CD4-positive, alpha-beta T cell (primary cell): ENCODE results near the gene ARRDC1. TPM values are rescaled to one million over a fixed set of nuclear protein-coding genes. Genes with fewer than 3 reads are reported as not detected.
A peak's percentile ranks its signal among the peaks of the same experiment; 100 is the strongest.

Experiments
- ATAC-seq: fragments of 200-7000 bp; cut with Tn5 transposase; one replicate; pipeline ENCODE4 v1.10.0; 2022; ENCODE audit warnings: mild to moderate bottlenecking; ENCODE audit not compliant: poor library complexity
- CTCF ChIA-PET: fragments of 350-600 bp; sonication (Branson Sonifier 250); formaldehyde crosslinking; loops from one replicate; lab custom pipeline; 2021; ENCODE audit warnings: antibody characterized with exemption, inconsistent platforms; lab: Charles Lee
- POLR2A ChIA-PET: fragments of 350-600 bp; sonication (Branson Sonifier 250); formaldehyde crosslinking; loops from one replicate; lab custom pipeline; 2021; ENCODE audit warnings: antibody characterized with exemption, inconsistent platforms; lab: Charles Lee
- DNase-seq, 14 experiments: peaks; one replicate each; pipeline ENCODE4 v3.0.0-alpha.2; 2013 to 2020; ENCODE audit warnings: mixed read lengths in 2 of 14
- H3K27ac ChIP-seq, 2 donors: one replicate each; pipeline versions ENCODE4 v1.5.1 to v1.7.0; 2013; ENCODE audit warnings: low read length in 2 of 2, low read depth in 1 of 2, mild to moderate bottlenecking in 1 of 2
- H3K27me3 ChIP-seq, 2 experiments: 1 replicate in 1 of 2; 2 replicates in 1 of 2; pipeline versions ENCODE4 v1.6.1 to v1.7.0; 2013; ENCODE audit warnings: low read length in 2 of 2, control low read depth in 1 of 2, mild to moderate bottlenecking in 1 of 2, moderate library complexity in 1 of 2; ENCODE audit not compliant: insufficient read depth in 2 of 2, control insufficient read depth in 1 of 2
- H3K36me3 ChIP-seq: one replicate; pipeline ENCODE4 v1.6.1; 2013; ENCODE audit warnings: low read length, control low read depth; ENCODE audit not compliant: insufficient read depth
- H3K4me1 ChIP-seq: one replicate; pipeline ENCODE4 v1.6.1; 2013; ENCODE audit warnings: low read length, control low read depth; ENCODE audit not compliant: insufficient read depth
- H3K4me3 ChIP-seq: one replicate; pipeline ENCODE4 v1.5.1; 2013; ENCODE audit warnings: mild to moderate bottlenecking, low read length, moderate library complexity
- H3K9me3 ChIP-seq, 2 experiments: 1 replicate in 1 of 2; 2 replicates in 1 of 2; pipeline versions ENCODE4 v1.6.1 to v1.7.0; 2013; ENCODE audit warnings: low read length in 2 of 2, mild to moderate bottlenecking in 2 of 2, control low read depth in 1 of 2, moderate library complexity in 1 of 2; ENCODE audit not compliant: control insufficient read depth in 1 of 2, insufficient read depth in 1 of 2
- H3K27ac Mint-ChIP-seq: one replicate; pipeline ENCODE4 v1.8.0; 2020; ENCODE audit warnings: mixed read lengths
- H3K27me3 Mint-ChIP-seq: one replicate; pipeline ENCODE4 v1.8.0; 2021; ENCODE audit warnings: mixed read lengths
- H3K36me3 Mint-ChIP-seq: one replicate; pipeline ENCODE4 v1.8.0; 2021; ENCODE audit warnings: low read depth, mixed read lengths
- H3K4me1 Mint-ChIP-seq: one replicate; pipeline ENCODE4 v1.8.0; 2021; ENCODE audit warnings: low read depth, mixed read lengths
- H3K4me3 Mint-ChIP-seq: one replicate; pipeline ENCODE4 v1.8.0; 2020; ENCODE audit warnings: mild to moderate bottlenecking, mixed read lengths
- H3K9me3 Mint-ChIP-seq: one replicate; pipeline ENCODE4 v1.8.0; 2020; ENCODE audit warnings: mixed read lengths
- intact Hi-C, 2 experiments: fragments of 100-400 bp; cut with DNase I in 1 of 2; cut with micrococcal nuclease in 1 of 2; formaldehyde crosslinking; loops; one replicate each; pipeline versions ENCODE4 v1.15.1 to v1.9.0; 2023 to 2025; cut with DNase I, micrococcal nuclease
- total RNA-seq, 174 experiments: library from RNA in 2 of 174; stranded (reverse) in 2 of 174; gene quantifications; one replicate each; pipeline ENCODE4 v1.2.3 and lab custom pipeline; 2021 to 2026
- TF ChIP-seq, protein P1 (sequence below): fragments of 200-600 bp; IDR thresholded peaks from one replicate; pipeline ENCODE4 v1.8.0; 2022; ENCODE audit warnings: antibody characterized with exemption, mild to moderate bottlenecking

ARRDC1 gene
- total RNA-seq, 2 experiments from 2014 or later, result 45.5 to 50.7 TPM

DNA sequence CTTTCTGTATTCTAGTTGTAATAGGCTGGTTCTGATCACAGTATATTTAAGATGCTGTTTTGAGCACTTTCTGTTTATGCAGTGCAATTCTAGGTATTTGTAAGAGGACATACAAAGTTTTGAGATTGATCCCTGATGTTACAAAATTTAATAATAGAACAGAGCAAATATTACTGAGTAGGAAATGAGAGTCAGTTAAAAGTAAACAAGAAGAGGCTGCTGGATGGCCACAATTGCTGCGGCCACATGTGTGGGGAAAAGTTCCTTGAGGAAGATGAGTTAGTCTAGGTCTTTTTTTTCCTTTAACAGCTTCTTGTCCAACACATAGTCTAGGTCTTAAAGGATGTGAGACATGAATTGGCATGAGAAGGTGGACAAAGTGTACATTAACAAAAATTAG lies 24.6 kb downstream of the ARRDC1 start:
- H3K4me1 ChIP-seq, result peaks cover 75% of the 10 kb centered on the region
- H3K4me3 ChIP-seq, result no peak overlapping the region
- H3K4me3 Mint-ChIP-seq, result peak overlapping the region; percentile 40
- peaks cover 4% of the 10 kb centered on the region for H3K36me3 Mint-ChIP-seq
- no peak for DNase-seq
- ChIA-PET POLR2A (no interaction called here), CTCF (no interaction called here)
- H3K27ac ChIP-seq, result no peak overlapping the region
- H3K9me3 Mint-ChIP-seq, result no peaks in the 10 kb centered on the region
- peaks cover 4% of the 10 kb centered on the region for H3K36me3 ChIP-seq
- no peaks in the 10 kb centered on the region for H3K9me3 ChIP-seq
- no peaks in the 10 kb centered on the region for H3K27me3 Mint-ChIP-seq
- H3K4me1 Mint-ChIP-seq, result peaks cover 72% of the 10 kb centered on the region
- peak overlapping the region; percentile 38 for H3K27ac Mint-ChIP-seq
- intact Hi-C loops, result no loop called here
- no peaks in the 10 kb centered on the region for H3K27me3 ChIP-seq
- TF ChIP-seq, protein P1, sequence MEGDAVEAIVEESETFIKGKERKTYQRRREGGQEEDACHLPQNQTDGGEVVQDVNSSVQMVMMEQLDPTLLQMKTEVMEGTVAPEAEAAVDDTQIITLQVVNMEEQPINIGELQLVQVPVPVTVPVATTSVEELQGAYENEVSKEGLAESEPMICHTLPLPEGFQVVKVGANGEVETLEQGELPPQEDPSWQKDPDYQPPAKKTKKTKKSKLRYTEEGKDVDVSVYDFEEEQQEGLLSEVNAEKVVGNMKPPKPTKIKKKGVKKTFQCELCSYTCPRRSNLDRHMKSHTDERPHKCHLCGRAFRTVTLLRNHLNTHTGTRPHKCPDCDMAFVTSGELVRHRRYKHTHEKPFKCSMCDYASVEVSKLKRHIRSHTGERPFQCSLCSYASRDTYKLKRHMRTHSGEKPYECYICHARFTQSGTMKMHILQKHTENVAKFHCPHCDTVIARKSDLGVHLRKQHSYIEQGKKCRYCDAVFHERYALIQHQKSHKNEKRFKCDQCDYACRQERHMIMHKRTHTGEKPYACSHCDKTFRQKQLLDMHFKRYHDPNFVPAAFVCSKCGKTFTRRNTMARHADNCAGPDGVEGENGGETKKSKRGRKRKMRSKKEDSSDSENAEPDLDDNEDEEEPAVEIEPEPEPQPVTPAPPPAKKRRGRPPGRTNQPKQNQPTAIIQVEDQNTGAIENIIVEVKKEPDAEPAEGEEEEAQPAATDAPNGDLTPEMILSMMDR, result no peak
- ATAC-seq, result no peak

DNA sequence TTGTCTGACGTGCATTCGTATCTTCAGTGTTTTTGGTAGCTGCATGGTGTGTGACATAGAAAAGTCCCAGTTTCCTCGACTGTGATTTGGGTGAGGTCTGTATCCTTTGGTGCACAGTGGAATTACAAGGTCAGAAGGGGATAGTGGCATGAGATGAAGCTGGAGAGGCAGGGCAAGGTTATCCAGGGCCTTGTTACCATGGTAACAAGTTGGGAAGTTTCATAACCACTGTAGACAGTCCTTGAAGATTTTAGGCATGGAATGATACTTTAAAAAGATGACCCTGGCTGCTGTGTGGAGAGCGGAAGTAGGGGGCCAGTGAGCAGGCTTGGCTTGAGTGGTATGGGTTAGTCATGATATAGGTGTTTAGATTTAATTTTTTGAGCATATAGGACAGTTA lies 25.2 kb downstream of the ARRDC1 start:
- H3K36me3 Mint-ChIP-seq, result no peaks in the 10 kb centered on the region
- peaks cover 66% of the 10 kb centered on the region for H3K4me1 Mint-ChIP-seq
- ATAC-seq, result no peak
- peaks cover 69% of the 10 kb centered on the region for H3K4me1 ChIP-seq
- H3K27me3 Mint-ChIP-seq, result no peaks in the 10 kb centered on the region
- CTCF ChIA-PET, result no interaction called here
- no peak for DNase-seq
- peak overlapping the region; percentile 38 for H3K27ac Mint-ChIP-seq
- no peak overlapping the region for H3K27ac ChIP-seq
- H3K9me3 ChIP-seq, result no peaks in the 10 kb centered on the region
- no peak overlapping the region for H3K4me3 ChIP-seq
- POLR2A ChIA-PET, result interaction anchor here (0.6 kb wide), 1 partner anchor 91 kb away, joined by 3 read pairs; no protein-coding TSS in a partner anchor
- H3K27me3 ChIP-seq, result no peaks in the 10 kb centered on the region
- TF ChIP-seq, protein P1, result no peak
- intact Hi-C loops, result no loop called here
- H3K4me3 Mint-ChIP-seq, result no peak overlapping the region
- H3K36me3 ChIP-seq, result peaks cover 4% of the 10 kb centered on the region
- H3K9me3 Mint-ChIP-seq, result no peaks in the 10 kb centered on the region

DNA sequence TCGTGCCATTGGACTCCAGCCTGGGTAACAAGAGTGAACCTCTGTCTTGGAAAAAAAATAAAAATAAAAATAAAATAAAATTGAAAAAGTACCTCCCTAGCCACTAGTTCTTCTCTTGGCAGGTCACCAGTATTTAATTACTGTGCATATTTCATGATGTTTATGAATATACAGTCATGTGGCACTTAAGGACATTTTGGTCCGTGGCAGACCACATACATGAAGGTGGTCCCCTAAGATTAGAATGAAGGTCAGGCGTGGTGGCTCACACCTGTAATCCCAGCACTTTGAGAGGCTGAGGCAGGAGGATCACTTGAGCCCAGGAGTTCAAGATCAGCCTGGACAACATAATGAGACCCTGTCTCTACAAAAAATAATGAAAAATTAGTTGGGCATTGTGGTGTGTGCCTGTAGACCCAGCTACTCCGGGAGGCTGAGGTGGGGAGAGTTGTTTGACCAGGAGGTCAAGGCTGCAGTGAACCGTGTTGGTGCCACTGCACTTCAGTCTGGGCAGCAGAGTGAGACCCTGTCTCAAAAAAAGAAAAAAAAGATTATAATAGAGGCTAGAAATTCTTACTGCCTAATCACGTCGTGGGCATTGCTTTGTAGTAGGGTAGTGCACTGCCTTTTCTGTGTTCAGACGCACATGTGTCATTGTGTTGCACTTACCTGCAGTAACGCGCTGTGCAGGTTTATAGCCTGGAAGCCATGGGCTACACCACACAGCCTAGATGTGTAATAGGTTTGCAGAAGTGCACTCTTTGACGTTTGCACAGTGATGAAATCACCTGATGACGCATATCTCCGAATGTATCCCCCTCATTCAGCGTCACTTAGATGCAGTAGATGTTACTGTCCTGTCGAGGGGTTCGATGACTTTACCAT lies 26.1 kb downstream of the ARRDC1 start:
- H3K9me3 Mint-ChIP-seq, result no peaks in the 10 kb centered on the region
- H3K4me3 Mint-ChIP-seq, result peak overlapping the region; percentile 25
- Histone ChIP-seq H3K27ac (no peak overlapping the region), H3K4me3 (no peak overlapping the region), H3K4me1 (peaks cover 60% of the 10 kb centered on the region), H3K36me3 (peaks cover 4% of the 10 kb centered on the region), H3K27me3 (no peaks in the 10 kb centered on the region), H3K9me3 (no peaks in the 10 kb centered on the region)
- intact Hi-C loops, result no loop called here
- H3K36me3 Mint-ChIP-seq, result no peaks in the 10 kb centered on the region
- H3K27me3 Mint-ChIP-seq, result no peaks in the 10 kb centered on the region
- peaks cover 66% of the 10 kb centered on the region for H3K4me1 Mint-ChIP-seq
- DNase-seq (no peak), ATAC-seq (no peak)
- H3K27ac Mint-ChIP-seq, result peak overlapping the region; percentile 10
- TF ChIP-seq, protein P1, result no peak
- CTCF ChIA-PET, result no interaction called here
- POLR2A ChIA-PET, result no interaction called here
